NB4 (cell line): ENCODE results near the gene PCDHAC2.

Experiments
- CTCF ChIP-seq: IDR thresholded peaks from one replicate; pipeline ENCODE4 v1.5.1; 2012; ENCODE audit warnings: low read depth, low read length
- MAX ChIP-seq: IDR thresholded peaks from 2 replicates; pipeline ENCODE4 v1.6.1; 2011; ENCODE audit warnings: low read depth, low read length
- MYC ChIP-seq: IDR thresholded peaks from 2 replicates; pipeline ENCODE4 v1.6.1; 2011; ENCODE audit warnings: low read depth, low read length
- POLR2A ChIP-seq: IDR thresholded peaks from 2 replicates; pipeline ENCODE4 v1.6.1; 2011; ENCODE audit warnings: mild to moderate bottlenecking; ENCODE audit not compliant: insufficient read length; ENCODE audit errors: extremely low read depth

GRCh38 chr5:141017943-141018342 lies 51.7 kb downstream of the PCDHAC2 start:
- no peak for TF ChIP-seq CTCF
- TF ChIP-seq MYC: no peak
- no peak for TF ChIP-seq POLR2A
- no peak for TF ChIP-seq MAX
